Immature natural killer cell (primary cell): Measurements from ENCODE around the gene ARMC6. TPM values are rescaled to one million over a fixed set of nuclear protein-coding genes. Genes with fewer than 3 reads are reported as not detected.
A peak's percentile ranks its signal among the peaks of the same experiment; 100 is the strongest.
"Not testable (repeated sequence)": the region's sequence is repeated elsewhere in the genome, so short reads cannot be mapped to it uniquely, and the experiment has no call there.

ENCODE experiments used
- DNase-seq, 3 donors: peaks; one replicate each; pipeline ENCODE4 v3.0.0; 2022; ENCODE audit warnings: mixed read lengths in 1 of 3
- H3K27ac Mint-ChIP-seq, 6 donors: one replicate each; pipeline ENCODE4 v1.8.0; 2020; ENCODE audit warnings: mixed read lengths in 6 of 6, mild to moderate bottlenecking in 5 of 6, inconsistent platforms in 4 of 6, moderate library complexity in 3 of 6
- H3K27me3 Mint-ChIP-seq, 3 donors: one replicate each; pipeline ENCODE4 v1.8.0; 2020 to 2021; ENCODE audit warnings: low read depth in 3 of 3, mild to moderate bottlenecking in 3 of 3, mixed read lengths in 3 of 3, moderate library complexity in 3 of 3, inconsistent platforms in 1 of 3
- H3K36me3 Mint-ChIP-seq, 3 donors: one replicate each; pipeline ENCODE4 v1.8.0; 2020; ENCODE audit warnings: mixed read lengths in 3 of 3, inconsistent platforms in 2 of 3, mild to moderate bottlenecking in 2 of 3
- H3K4me1 Mint-ChIP-seq, 2 donors: one replicate each; pipeline ENCODE4 v1.8.0; 2020; ENCODE audit warnings: inconsistent platforms in 2 of 2, mild to moderate bottlenecking in 2 of 2, mixed read lengths in 2 of 2, moderate library complexity in 1 of 2
- H3K4me3 Mint-ChIP-seq, 5 donors: one replicate each; pipeline ENCODE4 v1.8.0; 2020; ENCODE audit warnings: mild to moderate bottlenecking in 5 of 5, mixed read lengths in 5 of 5, inconsistent platforms in 3 of 5, moderate library complexity in 3 of 5
- H3K9me3 Mint-ChIP-seq, 6 donors: one replicate each; pipeline ENCODE4 v1.8.0; 2020; ENCODE audit warnings: mild to moderate bottlenecking in 6 of 6, mixed read lengths in 6 of 6, inconsistent platforms in 4 of 6, moderate library complexity in 3 of 6
- polyA plus RNA-seq, 3 donors: library from polyadenylated mRNA; unstranded; fragments of 300-500 nt; fragmentation: Illumina TruSeq; gene quantifications; one replicate each; pipeline ENCODE4 v1.2.3, GENCODE V29; 2021

ARMC6 gene
- polyA plus RNA-seq, 3 donors from 2014 or later: 45.8 to 58.4 (median 49.9) TPM

- H3K4me1 Mint-ChIP-seq: peaks cover 32 to 48% of the 10 kb centered on the region in 2 donors
- H3K27me3 Mint-ChIP-seq: peaks cover 0 to 1% (median under 1%) of the 10 kb centered on the region in 3 donors
- no peaks in the 10 kb centered on the region for H3K9me3 Mint-ChIP-seq
- H3K36me3 Mint-ChIP-seq: peaks cover 0 to 6% (median 3%) of the 10 kb centered on the region in 3 donors
- H3K4me3 Mint-ChIP-seq: no peak overlapping the region
- DNase-seq: no peak
- H3K27ac Mint-ChIP-seq: peak overlapping the region in 2 of 6 donors; percentile 8 to 49
Measured at GRCh38 chr19:19079571-19079970, 46.2 kb downstream of the ARMC6 start.

- H3K9me3 Mint-ChIP-seq: no peaks in the 10 kb centered on the region
- H3K4me1 Mint-ChIP-seq: peaks cover 32 to 48% of the 10 kb centered on the region in 2 donors
- peaks cover 0 to 6% (median 3%) of the 10 kb centered on the region in 3 donors for H3K36me3 Mint-ChIP-seq
- no peak overlapping the region for H3K4me3 Mint-ChIP-seq
- DNase-seq: no peak
- peak overlapping the region in 4 of 6 donors; percentile 9 to 53 (median 38) for H3K27ac Mint-ChIP-seq
- H3K27me3 Mint-ChIP-seq: peaks cover 0 to 1% (median 1%) of the 10 kb centered on the region in 3 donors
Measured at GRCh38 chr19:19081642-19082151, 48.3 kb downstream of the ARMC6 start.

GRCh38 chr19:19083413-19084178 lies 50.2 kb downstream of the ARMC6 start:
- peaks cover 21 to 33% of the 10 kb centered on the region in 2 donors for H3K4me1 Mint-ChIP-seq
- H3K27me3 Mint-ChIP-seq: peaks cover 0 to 1% (median 1%) of the 10 kb centered on the region in 3 donors
- no peak overlapping the region for H3K4me3 Mint-ChIP-seq
- no peaks in the 10 kb centered on the region for H3K9me3 Mint-ChIP-seq
- H3K36me3 Mint-ChIP-seq: no peaks in the 10 kb centered on the region
- no peak for DNase-seq
- peak overlapping the region in 1 of 6 donors; percentile 17 for H3K27ac Mint-ChIP-seq

GRCh38 chr19:19087676-19088075 lies 54.3 kb downstream of the ARMC6 start:
- Mint-ChIP-seq H3K4me3 (no peak overlapping the region), H3K36me3 (no peaks in the 10 kb centered on the region), H3K27me3 (peaks cover 0 to 1% (median 0%) of the 10 kb centered on the region in 3 donors), H3K4me1 (peaks cover 8 to 9% of the 10 kb centered on the region in 2 donors), H3K9me3 (no peaks in the 10 kb centered on the region), H3K27ac (peak overlapping the region in 2 of 6 donors; percentile 18 to 36)
- no peak for DNase-seq

- no peak overlapping the region for H3K4me3 Mint-ChIP-seq
Measured at GRCh38 chr19:19094513-19094912, 61.1 kb downstream of the ARMC6 start.

GRCh38 chr19:19095691-19096090 lies 62.3 kb downstream of the ARMC6 start:
- Mint-ChIP-seq H3K27me3 (no peaks in the 10 kb centered on the region), H3K4me1 (peaks cover 6% of the 10 kb centered on the region in 2 donors), H3K27ac (no peak overlapping the region), H3K9me3 (no peaks in the 10 kb centered on the region), H3K4me3 (no peak overlapping the region), H3K36me3 (peaks cover 3 to 10% (median 3%) of the 10 kb centered on the region in 3 donors)
- DNase-seq: no peak

More at GRCh38 chr19:19094513-19094912, 61.1 kb downstream of the ARMC6 start:
- Mint-ChIP-seq H3K27ac (peak overlapping the region in 1 of 6 donors; percentile 57), H3K4me1 (peaks cover 6% of the 10 kb centered on the region in 2 donors), H3K9me3 (no peaks in the 10 kb centered on the region), H3K36me3 (peaks cover 0 to 6% (median 3%) of the 10 kb centered on the region in 3 donors), H3K27me3 (no peaks in the 10 kb centered on the region)
- DNase-seq: no peak

GRCh38 chr19:19096641-19097627 lies 63.5 kb downstream of the ARMC6 start:
- DNase-seq: no peak
- H3K4me1 Mint-ChIP-seq: peaks cover 6% of the 10 kb centered on the region in 2 donors
- no peaks in the 10 kb centered on the region for H3K27me3 Mint-ChIP-seq
- H3K36me3 Mint-ChIP-seq: peaks cover 3 to 10% (median 3%) of the 10 kb centered on the region in 3 donors
- H3K9me3 Mint-ChIP-seq: no peaks in the 10 kb centered on the region
- H3K27ac Mint-ChIP-seq: no peak overlapping the region
- no peak overlapping the region for H3K4me3 Mint-ChIP-seq

GRCh38 chr19:19098084-19098702 lies 64.8 kb downstream of the ARMC6 start:
- H3K36me3 Mint-ChIP-seq: peaks cover 3 to 10% (median 3%) of the 10 kb centered on the region in 3 donors
- no peaks in the 10 kb centered on the region for H3K9me3 Mint-ChIP-seq
- H3K27ac Mint-ChIP-seq: peak overlapping the region in 1 of 6 donors; percentile 78
- H3K4me3 Mint-ChIP-seq: no peak overlapping the region
- DNase-seq: no peak
- H3K27me3 Mint-ChIP-seq: no peaks in the 10 kb centered on the region
- peaks cover 2 to 6% of the 10 kb centered on the region in 2 donors for H3K4me1 Mint-ChIP-seq

- no peak overlapping the region for H3K4me3 Mint-ChIP-seq
- H3K27me3 Mint-ChIP-seq: no peaks in the 10 kb centered on the region
- H3K4me1 Mint-ChIP-seq: peaks cover 2 to 6% of the 10 kb centered on the region in 2 donors
- no peaks in the 10 kb centered on the region for H3K9me3 Mint-ChIP-seq
- DNase-seq: no peak
- H3K27ac Mint-ChIP-seq: no peak overlapping the region
- H3K36me3 Mint-ChIP-seq: peaks cover 3 to 10% (median 3%) of the 10 kb centered on the region in 3 donors
Measured at GRCh38 chr19:19098703-19099632, 65.6 kb downstream of the ARMC6 start.

GRCh38 chr19:19101540-19101939 lies 68.1 kb downstream of the ARMC6 start:
- DNase-seq: no peak
- no peak overlapping the region for H3K4me3 Mint-ChIP-seq

GRCh38 chr19:19102566-19102965 lies 69.2 kb downstream of the ARMC6 start:
- not testable (repeated sequence) for H3K4me1 Mint-ChIP-seq, H3K27me3 Mint-ChIP-seq, H3K4me3 Mint-ChIP-seq, H3K9me3 Mint-ChIP-seq, DNase-seq, H3K27ac Mint-ChIP-seq
- H3K36me3 Mint-ChIP-seq: peaks cover 3 to 11% (median 3%) of the 10 kb centered on the region in 3 donors

More at GRCh38 chr19:19101540-19101939, 68.1 kb downstream of the ARMC6 start:
- H3K9me3 Mint-ChIP-seq: no peaks in the 10 kb centered on the region
- no peaks in the 10 kb centered on the region for H3K27me3 Mint-ChIP-seq
- H3K4me1 Mint-ChIP-seq: peaks cover 0 to 4% of the 10 kb centered on the region in 2 donors
- peaks cover 3 to 10% (median 3%) of the 10 kb centered on the region in 3 donors for H3K36me3 Mint-ChIP-seq
- H3K27ac Mint-ChIP-seq: peak overlapping the region in 1 of 6 donors; percentile 7

GRCh38 chr19:19103167-19103566 lies 69.8 kb downstream of the ARMC6 start:
- Mint-ChIP-seq H3K9me3 (no peaks in the 10 kb centered on the region), H3K27me3 (no peaks in the 10 kb centered on the region), H3K4me3 (no peak overlapping the region), H3K27ac (no peak overlapping the region), H3K4me1 (peaks cover 0 to 2% of the 10 kb centered on the region in 2 donors), H3K36me3 (peaks cover 3 to 13% (median 3%) of the 10 kb centered on the region in 3 donors)
- DNase-seq: no peak
